GM23338 (cell line): Measurements from ENCODE around the gene CHCHD3. TPM values are rescaled to one million over a fixed set of nuclear protein-coding genes. Genes with fewer than 3 reads are reported as not detected.

Experiments
- EZH2 ChIP-seq: fragments of 200-600 bp; sonication (generic); IDR thresholded peaks from one replicate; pipeline ENCODE4 v1.8.0; 2017; ENCODE audit warnings: antibody characterized with exemption, mild to moderate bottlenecking, low read depth; ENCODE audit not compliant: unreplicated experiment
- EZH2phosphoT487 ChIP-seq: fragments of 200-600 bp; sonication (generic); IDR thresholded peaks from one replicate; pipeline ENCODE4 v1.8.1; 2018; ENCODE audit warnings: antibody characterized with exemption; ENCODE audit not compliant: unreplicated experiment
- NANOG ChIP-seq: IDR thresholded peaks from 2 replicates; pipeline ENCODE4 v1.6.1; 2016; ENCODE audit warnings: antibody characterized with exemption, borderline replicate concordance
- ZNF331 ChIP-seq: fragments of 250-450 bp; sonication (Bioruptor Pico); IDR thresholded peaks from 2 replicates; pipeline ENCODE4 v1.5.0; 2020; ENCODE audit warnings: low read depth, mild to moderate bottlenecking, moderate library complexity
- polyA plus RNA-seq: library from polyadenylated mRNA; unstranded; fragments of >200 nt; fragmentation: Nextera tagmentation; extraction: Ambion mirVana; gene quantifications from 2 replicates; pipeline ENCODE4 v1.2.1, GENCODE V29; 2016
- total RNA-seq: library from RNA; depleted of rRNA; stranded (reverse); fragments of >200 nt; shearing (Covaris generic); gene quantifications from 2 replicates; pipeline ENCODE4 v1.2.3, GENCODE V29; 2014
- TF ChIP-seq, protein P1 (sequence below): fragments of 250-450 bp; sonication (Bioruptor Pico); IDR thresholded peaks from 2 replicates; pipeline ENCODE4 v1.5.0; 2020; ENCODE audit warnings: mild to moderate bottlenecking, moderate library complexity
- TF ChIP-seq, protein P2 (sequence below): IDR thresholded peaks from one replicate; pipeline ENCODE4 v1.6.1; 2018; ENCODE audit warnings: antibody characterized with exemption; ENCODE audit not compliant: unreplicated experiment
- TF ChIP-seq, protein P3 (sequence below): IDR thresholded peaks from 2 replicates; pipeline ENCODE4 v1.6.1; 2016; ENCODE audit warnings: antibody characterized with exemption

CHCHD3 gene
- total and polyA plus RNA-seq, 2 experiments from 2014 or later, result 107 to 131 TPM

DNA sequence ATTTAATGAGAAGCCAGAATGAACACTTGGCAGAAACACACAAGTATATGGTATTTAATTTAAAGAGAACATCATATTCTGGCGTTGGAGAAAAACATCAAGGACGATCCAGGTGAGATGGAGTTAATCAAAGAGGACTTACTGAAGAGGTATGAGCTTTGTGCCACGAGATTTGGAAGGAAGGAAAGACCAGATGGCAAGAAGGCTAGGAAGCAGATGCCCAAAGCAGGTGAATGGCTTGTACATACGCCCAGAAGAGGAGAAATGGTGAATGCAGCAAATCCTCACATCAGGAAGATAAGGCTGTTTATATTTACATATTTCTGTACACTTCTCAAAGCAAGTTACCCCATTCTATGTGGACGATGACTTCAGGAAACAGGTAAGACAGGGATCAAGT, 341.7 kb downstream of the CHCHD3 start (continued):
- TF ChIP-seq, protein P1, sequence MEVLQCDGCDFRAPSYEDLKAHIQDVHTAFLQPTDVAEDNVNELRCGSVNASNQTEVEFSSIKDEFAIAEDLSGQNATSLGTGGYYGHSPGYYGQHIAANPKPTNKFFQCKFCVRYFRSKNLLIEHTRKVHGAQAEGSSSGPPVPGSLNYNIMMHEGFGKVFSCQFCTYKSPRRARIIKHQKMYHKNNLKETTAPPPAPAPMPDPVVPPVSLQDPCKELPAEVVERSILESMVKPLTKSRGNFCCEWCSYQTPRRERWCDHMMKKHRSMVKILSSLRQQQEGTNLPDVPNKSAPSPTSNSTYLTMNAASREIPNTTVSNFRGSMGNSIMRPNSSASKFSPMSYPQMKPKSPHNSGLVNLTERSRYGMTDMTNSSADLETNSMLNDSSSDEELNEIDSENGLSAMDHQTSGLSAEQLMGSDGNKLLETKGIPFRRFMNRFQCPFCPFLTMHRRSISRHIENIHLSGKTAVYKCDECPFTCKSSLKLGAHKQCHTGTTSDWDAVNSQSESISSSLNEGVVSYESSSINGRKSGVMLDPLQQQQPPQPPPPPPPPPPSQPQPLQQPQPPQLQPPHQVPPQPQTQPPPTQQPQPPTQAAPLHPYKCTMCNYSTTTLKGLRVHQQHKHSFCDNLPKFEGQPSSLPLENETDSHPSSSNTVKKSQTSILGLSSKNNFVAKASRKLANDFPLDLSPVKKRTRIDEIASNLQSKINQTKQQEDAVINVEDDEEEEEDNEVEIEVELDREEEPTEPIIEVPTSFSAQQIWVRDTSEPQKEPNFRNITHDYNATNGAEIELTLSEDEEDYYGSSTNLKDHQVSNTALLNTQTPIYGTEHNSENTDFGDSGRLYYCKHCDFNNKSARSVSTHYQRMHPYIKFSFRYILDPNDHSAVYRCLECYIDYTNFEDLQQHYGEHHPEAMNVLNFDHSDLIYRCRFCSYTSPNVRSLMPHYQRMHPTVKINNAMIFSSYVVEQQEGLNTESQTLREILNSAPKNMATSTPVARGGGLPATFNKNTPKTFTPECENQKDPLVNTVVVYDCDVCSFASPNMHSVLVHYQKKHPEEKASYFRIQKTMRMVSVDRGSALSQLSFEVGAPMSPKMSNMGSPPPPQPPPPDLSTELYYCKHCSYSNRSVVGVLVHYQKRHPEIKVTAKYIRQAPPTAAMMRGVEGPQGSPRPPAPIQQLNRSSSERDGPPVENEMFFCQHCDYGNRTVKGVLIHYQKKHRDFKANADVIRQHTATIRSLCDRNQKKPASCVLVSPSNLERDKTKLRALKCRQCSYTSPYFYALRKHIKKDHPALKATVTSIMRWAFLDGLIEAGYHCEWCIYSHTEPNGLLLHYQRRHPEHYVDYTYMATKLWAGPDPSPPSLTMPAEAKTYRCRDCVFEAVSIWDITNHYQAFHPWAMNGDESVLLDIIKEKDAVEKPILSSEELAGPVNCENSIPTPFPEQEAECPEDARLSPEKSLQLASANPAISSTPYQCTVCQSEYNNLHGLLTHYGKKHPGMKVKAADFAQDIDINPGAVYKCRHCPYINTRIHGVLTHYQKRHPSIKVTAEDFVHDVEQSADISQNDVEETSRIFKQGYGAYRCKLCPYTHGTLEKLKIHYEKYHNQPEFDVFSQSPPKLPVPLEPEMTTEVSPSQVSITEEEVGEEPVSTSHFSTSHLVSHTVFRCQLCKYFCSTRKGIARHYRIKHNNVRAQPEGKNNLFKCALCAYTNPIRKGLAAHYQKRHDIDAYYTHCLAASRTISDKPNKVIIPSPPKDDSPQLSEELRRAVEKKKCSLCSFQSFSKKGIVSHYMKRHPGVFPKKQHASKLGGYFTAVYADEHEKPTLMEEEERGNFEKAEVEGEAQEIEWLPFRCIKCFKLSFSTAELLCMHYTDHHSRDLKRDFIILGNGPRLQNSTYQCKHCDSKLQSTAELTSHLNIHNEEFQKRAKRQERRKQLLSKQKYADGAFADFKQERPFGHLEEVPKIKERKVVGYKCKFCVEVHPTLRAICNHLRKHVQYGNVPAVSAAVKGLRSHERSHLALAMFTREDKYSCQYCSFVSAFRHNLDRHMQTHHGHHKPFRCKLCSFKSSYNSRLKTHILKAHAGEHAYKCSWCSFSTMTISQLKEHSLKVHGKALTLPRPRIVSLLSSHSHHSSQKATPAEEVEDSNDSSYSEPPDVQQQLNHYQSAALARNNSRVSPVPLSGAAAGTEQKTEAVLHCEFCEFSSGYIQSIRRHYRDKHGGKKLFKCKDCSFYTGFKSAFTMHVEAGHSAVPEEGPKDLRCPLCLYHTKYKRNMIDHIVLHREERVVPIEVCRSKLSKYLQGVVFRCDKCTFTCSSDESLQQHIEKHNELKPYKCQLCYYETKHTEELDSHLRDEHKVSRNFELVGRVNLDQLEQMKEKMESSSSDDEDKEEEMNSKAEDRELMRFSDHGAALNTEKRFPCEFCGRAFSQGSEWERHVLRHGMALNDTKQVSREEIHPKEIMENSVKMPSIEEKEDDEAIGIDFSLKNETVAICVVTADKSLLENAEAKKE (CRISPR knock-in tag), result no peak
- TF ChIP-seq NANOG, result no peak
- no peak for TF ChIP-seq EZH2phosphoT487
- TF ChIP-seq, protein P2, sequence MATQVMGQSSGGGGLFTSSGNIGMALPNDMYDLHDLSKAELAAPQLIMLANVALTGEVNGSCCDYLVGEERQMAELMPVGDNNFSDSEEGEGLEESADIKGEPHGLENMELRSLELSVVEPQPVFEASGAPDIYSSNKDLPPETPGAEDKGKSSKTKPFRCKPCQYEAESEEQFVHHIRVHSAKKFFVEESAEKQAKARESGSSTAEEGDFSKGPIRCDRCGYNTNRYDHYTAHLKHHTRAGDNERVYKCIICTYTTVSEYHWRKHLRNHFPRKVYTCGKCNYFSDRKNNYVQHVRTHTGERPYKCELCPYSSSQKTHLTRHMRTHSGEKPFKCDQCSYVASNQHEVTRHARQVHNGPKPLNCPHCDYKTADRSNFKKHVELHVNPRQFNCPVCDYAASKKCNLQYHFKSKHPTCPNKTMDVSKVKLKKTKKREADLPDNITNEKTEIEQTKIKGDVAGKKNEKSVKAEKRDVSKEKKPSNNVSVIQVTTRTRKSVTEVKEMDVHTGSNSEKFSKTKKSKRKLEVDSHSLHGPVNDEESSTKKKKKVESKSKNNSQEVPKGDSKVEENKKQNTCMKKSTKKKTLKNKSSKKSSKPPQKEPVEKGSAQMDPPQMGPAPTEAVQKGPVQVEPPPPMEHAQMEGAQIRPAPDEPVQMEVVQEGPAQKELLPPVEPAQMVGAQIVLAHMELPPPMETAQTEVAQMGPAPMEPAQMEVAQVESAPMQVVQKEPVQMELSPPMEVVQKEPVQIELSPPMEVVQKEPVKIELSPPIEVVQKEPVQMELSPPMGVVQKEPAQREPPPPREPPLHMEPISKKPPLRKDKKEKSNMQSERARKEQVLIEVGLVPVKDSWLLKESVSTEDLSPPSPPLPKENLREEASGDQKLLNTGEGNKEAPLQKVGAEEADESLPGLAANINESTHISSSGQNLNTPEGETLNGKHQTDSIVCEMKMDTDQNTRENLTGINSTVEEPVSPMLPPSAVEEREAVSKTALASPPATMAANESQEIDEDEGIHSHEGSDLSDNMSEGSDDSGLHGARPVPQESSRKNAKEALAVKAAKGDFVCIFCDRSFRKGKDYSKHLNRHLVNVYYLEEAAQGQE, result no peak
- TF ChIP-seq ZNF331 (CRISPR knock-in tag), result no peak
- TF ChIP-seq, protein P3, sequence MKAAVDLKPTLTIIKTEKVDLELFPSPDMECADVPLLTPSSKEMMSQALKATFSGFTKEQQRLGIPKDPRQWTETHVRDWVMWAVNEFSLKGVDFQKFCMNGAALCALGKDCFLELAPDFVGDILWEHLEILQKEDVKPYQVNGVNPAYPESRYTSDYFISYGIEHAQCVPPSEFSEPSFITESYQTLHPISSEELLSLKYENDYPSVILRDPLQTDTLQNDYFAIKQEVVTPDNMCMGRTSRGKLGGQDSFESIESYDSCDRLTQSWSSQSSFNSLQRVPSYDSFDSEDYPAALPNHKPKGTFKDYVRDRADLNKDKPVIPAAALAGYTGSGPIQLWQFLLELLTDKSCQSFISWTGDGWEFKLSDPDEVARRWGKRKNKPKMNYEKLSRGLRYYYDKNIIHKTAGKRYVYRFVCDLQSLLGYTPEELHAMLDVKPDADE, result no peak
- TF ChIP-seq EZH2, result no peak
